ENCODE measurements around the gene JADE1.

JADE1 gene

DNA sequence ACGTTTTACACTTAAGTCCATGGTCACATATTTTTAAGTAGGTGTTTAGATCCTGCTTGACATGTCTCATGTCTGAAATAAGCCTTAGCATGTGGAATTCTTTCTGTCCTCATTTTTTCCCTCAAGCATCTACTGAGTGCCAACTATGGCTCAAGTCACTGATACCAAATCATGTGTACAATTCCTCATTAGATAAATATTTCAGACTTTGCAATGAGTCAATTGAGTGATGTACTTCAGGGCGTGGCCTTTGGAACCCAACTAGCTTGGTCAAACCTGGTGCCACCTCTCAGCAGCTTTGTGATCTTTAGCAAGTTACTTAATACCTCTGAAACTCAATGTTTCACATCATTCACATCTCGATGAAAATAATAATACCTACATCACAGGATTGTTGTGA is 12.6 kb upstream of the JADE1 start:
- no peaks in the 10 kb centered on the region for H3K36me3 Mint-ChIP-seq (ENCODE audit: low read depth)
- no peaks in the 10 kb centered on the region for H3K9me3 Mint-ChIP-seq

DNA sequence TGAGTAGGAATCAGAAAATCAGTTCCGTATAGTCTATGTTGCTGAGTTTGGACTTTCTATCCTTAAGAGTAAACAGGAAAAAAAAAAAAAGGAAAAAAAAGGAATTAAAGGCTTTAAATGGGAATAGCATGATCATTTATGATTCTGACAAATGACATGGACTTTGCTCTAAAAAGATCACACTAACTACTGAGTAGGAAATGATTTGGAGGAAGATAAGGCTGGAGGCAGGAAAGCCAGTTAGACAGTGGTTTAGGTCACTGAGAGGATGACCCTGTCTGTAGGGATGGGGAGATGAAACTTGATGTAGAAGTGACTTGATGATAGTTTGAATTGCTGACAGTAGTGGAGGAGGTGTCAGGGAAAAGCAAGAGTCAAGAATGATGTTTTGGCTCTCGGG is 9.2 kb upstream of the JADE1 start:
- Mint-ChIP-seq H3K9me3 (no peaks in the 10 kb centered on the region), H3K4me1 (ENCODE audit: low read depth) (peaks cover 9% of the 10 kb centered on the region), H3K27ac (no peak overlapping the region), H3K36me3 (ENCODE audit: low read depth) (no peaks in the 10 kb centered on the region), H3K4me3 (no peak overlapping the region), H3K27me3 (ENCODE audit: low read depth) (no peaks in the 10 kb centered on the region)

More for the DNA sequence above, 12.6 kb upstream of the JADE1 start:
- no peaks in the 10 kb centered on the region for H3K4me1 Mint-ChIP-seq (ENCODE audit: low read depth)
- peaks cover 4% of the 10 kb centered on the region for H3K27me3 Mint-ChIP-seq (ENCODE audit: low read depth)
- H3K4me3 Mint-ChIP-seq: no peak overlapping the region
- no peak overlapping the region for H3K27ac Mint-ChIP-seq

DNA sequence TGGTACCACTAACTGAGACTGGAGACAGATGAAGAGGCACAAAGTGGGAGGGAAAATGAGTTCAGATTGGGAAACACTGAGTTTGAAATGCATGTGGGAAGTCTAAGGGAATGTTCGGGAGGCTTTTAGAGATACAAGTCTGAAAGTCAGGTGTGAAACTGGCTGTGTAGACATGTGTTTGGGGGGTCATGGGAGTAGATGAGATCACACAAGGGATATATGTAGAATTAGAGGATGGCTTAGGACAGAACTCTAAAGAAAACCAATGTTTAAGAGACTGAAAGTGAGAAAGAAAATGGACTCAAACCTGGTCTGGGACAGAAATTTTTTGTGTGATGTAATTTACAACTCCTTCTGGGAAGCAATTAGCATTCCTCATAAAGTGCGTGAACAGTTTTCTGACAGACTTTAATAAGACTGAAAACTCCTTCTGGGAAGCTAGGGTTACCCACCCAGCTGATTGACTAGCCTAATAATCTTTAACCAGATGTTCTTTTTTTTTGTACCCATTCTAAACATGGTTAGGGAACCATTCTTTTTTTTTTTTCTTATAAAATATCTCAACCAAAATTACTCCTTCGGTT is 8.7 kb upstream of the JADE1 start:
- no peaks in the 10 kb centered on the region for H3K36me3 Mint-ChIP-seq (ENCODE audit: low read depth)
- H3K27ac Mint-ChIP-seq: no peak overlapping the region
- no peaks in the 10 kb centered on the region for H3K9me3 Mint-ChIP-seq
- H3K27me3 Mint-ChIP-seq (ENCODE audit: low read depth): no peaks in the 10 kb centered on the region
- no peak overlapping the region for H3K4me3 Mint-ChIP-seq
- peaks cover 9% of the 10 kb centered on the region for H3K4me1 Mint-ChIP-seq (ENCODE audit: low read depth)

DNA sequence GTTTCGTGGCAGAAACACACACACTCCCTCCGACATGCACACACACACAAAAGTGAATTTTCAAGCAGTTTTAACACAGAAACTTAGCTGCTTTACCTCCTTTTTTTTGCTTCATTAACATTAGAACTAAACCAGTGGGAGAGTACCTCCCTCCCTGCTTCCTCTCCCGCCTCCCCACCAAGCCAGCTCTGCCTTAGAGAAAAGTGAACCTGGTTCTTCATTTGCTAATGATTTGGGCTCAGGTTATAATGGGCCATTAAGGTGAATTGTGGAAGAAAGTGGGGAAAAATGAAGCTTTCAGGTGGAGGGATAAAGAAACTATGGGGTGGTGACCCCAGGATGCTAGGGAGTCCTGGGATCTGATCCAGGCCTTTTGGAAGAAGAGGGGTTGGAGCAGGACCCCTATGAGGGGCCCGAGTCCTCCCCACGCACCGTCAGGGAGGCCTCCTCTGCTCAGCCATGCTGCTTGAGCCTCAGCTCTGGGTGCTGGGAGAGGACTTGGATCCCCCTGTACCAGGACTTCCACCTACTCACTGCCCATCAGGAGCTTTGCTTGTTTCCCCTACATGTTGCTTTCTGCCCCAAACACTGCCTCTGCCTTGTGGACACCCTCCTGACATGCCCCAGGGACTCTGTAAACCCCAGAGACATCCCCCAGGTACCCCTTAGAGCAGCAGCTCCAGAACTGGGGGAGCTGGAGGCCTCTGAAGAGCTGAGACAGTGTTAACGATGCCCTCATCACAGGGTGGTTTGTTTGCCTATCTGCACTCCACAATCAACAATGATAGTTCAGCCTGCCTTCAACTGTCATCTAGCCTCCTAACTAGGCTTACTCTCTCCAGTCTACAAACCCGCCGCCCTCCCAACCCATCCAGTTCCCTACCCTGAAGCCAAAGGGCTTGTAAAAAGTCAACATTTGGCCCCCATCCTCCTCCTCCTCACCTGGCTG is 6.5 kb upstream of the JADE1 start:
- peak overlapping the region; percentile 6 for H3K4me3 Mint-ChIP-seq

DNA sequence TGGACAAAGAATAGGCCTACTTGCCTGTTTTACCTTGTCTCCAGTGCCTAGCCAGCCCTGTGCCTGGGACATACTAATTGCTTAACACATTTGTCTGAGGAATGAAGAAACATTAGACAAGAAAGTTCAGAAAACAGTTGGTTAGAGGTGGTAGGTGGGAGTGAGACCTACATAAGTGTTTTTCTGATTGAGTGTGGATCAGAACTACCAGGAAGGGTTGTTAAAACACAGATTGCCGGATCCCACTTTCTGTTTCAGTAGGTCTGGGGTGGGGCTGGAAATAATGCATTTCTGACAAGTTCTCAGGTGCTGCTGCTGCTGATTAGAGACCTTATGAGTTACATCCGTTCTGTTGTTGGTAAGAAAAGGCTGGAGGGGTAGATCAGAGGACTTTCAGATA is 5.7 kb upstream of the JADE1 start:
- H3K27ac Mint-ChIP-seq: peak overlapping the region; percentile 27

More for the DNA sequence above, 6.5 kb upstream of the JADE1 start:
- H3K36me3 Mint-ChIP-seq (ENCODE audit: low read depth): no peaks in the 10 kb centered on the region
- no peaks in the 10 kb centered on the region for H3K9me3 Mint-ChIP-seq
- H3K27ac Mint-ChIP-seq: peak overlapping the region; percentile 27
- H3K27me3 Mint-ChIP-seq (ENCODE audit: low read depth): no peaks in the 10 kb centered on the region
- peaks cover 9% of the 10 kb centered on the region for H3K4me1 Mint-ChIP-seq (ENCODE audit: low read depth)

DNA sequence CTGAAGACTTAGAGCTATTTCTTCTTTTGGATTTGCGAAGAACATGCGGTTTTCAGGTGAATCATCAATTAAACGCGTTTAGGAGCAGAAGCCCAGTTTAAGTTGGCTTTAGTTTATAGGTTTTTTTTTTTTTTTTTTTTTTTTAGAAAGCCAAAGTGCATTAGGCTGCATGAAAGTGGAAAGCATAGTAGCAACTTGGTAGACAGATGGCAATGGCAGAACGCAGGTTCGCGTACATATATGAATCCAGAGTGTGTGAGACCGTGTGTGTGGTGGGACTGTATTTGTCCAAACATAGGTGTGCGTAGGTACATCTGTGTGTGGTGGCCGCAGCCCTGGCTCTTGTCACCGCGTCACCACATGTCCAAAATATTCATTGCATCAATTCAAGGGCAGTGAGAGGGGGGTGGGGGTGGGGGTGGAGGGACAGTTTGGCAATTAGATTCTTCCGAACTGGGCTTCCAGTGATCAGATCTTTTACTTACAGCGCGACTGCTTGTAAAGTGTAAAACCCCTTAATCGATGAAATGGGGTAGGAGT is 901 bp downstream of the JADE1 start:
- Mint-ChIP-seq H3K9me3 (no peaks in the 10 kb centered on the region), H3K36me3 (ENCODE audit: low read depth) (peaks cover 2% of the 10 kb centered on the region), H3K4me1 (ENCODE audit: low read depth) (peaks cover 23% of the 10 kb centered on the region), H3K27me3 (ENCODE audit: low read depth) (no peaks in the 10 kb centered on the region), H3K4me3 (peak overlapping the region; percentile 100), H3K27ac (peak overlapping the region; percentile 100)

More for the DNA sequence above, 5.7 kb upstream of the JADE1 start:
- peaks cover 9% of the 10 kb centered on the region for H3K4me1 Mint-ChIP-seq (ENCODE audit: low read depth)
- H3K9me3 Mint-ChIP-seq: no peaks in the 10 kb centered on the region
- no peaks in the 10 kb centered on the region for H3K27me3 Mint-ChIP-seq (ENCODE audit: low read depth)
- peak overlapping the region; percentile 6 for H3K4me3 Mint-ChIP-seq
- no peaks in the 10 kb centered on the region for H3K36me3 Mint-ChIP-seq (ENCODE audit: low read depth)

DNA sequence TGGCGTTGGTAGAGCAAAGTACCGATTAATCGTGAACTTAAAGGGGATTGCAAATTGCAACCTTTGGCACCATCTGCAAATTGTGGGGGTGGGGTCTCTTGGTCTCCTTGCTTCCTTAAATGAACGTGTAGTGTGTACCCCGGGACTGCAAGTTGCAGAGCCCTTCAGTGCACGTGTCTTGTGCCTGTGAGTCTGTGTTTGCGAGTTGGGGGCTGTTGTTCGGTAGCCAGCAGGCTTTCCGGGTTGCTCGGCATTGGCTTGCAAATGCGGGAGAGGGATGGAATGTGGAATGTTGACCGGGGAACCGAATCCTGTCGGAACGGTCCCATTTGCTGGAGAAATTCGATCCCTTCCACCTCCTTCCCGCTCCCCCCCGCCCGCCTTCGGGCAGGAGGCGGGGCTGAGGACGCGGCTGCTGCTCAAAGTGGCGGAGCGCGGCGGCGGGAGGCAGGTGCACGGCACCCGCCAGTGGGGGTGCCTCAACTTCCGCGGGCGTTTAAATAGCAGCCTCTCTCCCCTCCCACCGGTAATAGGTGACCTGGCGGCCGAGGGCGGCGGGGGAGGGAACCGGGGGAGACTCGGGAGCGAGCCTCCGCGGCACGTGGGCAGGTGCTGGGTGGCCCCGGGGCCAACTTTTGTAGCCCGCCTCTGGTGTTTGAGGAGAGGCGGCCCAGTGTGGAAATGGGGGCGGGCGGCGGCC is 1.5 kb downstream of the JADE1 start:
- H3K36me3 Mint-ChIP-seq (ENCODE audit: low read depth): peaks cover 2% of the 10 kb centered on the region
- H3K4me1 Mint-ChIP-seq (ENCODE audit: low read depth): peaks cover 27% of the 10 kb centered on the region
- peak overlapping the region; percentile 100 for H3K4me3 Mint-ChIP-seq
- H3K27ac Mint-ChIP-seq: peak overlapping the region; percentile 100
- no peaks in the 10 kb centered on the region for H3K9me3 Mint-ChIP-seq
- no peaks in the 10 kb centered on the region for H3K27me3 Mint-ChIP-seq (ENCODE audit: low read depth)

DNA sequence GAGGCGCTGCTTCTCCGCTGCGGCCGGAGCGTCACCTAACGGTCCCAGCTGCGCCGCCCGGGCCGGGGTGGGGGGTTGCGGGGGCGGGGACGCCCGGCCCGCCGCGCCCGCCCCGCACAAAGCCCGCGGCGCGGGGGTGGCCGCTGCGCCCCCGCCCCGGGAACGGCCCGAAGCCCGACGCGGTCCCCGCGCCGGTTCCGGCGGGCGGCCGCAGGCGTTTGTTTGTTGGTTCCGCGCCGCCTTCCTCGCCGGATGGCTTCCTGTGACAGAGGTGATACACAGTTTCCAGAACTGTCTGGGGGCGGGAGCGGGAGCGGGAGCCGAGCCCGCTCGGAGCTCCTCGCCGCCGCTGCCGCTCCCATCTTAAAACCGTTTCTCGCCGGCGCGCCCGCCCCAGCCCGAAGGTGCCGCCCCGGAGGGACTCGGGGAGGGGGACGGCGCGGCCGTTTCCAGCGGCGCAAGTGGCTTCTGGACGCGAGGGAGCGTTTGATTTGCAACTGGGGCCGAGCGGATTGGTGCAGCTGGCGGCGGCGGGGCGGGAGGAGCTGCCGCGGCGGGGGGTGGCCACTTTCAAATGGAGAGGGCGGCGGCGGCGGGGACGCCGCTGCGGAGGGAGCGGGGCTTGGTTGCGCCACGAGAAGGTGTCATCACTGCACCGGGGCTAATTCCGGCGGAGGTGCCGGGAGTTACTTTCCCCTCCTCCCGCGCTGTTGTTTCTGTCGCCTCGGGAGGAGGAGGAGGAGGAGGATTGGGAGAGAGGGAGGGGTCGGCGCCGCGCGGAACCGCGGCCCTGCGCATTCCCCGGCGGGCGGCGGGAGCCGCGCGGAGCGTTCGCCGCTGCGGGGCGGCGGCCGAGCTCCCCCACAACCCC is 2.3 kb downstream of the JADE1 start:
- no peaks in the 10 kb centered on the region for H3K27me3 Mint-ChIP-seq (ENCODE audit: low read depth)
- peaks cover 2% of the 10 kb centered on the region for H3K36me3 Mint-ChIP-seq (ENCODE audit: low read depth)
- H3K27ac Mint-ChIP-seq: peak overlapping the region; percentile 82
- no peaks in the 10 kb centered on the region for H3K9me3 Mint-ChIP-seq
- peaks cover 27% of the 10 kb centered on the region for H3K4me1 Mint-ChIP-seq (ENCODE audit: low read depth)
- peak overlapping the region; percentile 100 for H3K4me3 Mint-ChIP-seq

DNA sequence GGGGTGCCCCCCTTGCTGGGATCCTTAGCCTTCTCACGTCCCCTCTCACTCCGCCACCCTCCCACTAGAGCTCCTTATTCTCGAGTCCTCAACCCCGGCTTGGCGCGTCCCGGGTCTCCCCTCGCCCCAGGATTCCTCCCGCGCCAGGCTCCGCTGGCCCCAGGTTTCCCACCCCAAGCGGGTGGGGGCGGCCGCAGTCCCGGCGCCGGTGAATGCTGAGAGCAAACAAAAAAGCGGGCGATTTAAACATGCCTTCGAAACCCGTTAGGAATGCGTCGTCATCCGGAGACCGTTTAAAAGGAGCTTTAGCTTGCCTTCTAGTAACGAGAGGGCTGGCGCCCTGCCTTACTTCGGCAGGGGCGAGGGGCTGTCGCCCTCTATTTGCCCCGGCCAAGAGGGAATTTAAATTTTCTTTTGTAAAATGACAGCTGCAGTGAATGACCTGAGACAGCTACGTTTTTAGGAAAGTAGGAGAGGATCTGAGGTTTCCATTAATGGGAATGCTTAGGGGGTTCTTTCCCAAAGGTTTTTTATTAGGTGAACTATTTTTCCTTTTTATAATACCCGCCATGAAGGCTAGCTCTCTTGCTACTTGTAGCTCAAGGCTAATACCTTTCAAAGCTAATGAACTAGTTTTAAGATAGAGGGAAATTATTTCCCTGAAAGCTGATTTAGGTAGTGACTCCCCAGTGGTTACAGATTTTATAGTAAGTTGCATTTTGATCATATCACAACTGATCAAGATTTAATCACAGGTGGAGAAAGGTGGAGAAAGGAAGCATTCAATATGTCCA is 3.1 kb downstream of the JADE1 start:
- Mint-ChIP-seq H3K27me3 (ENCODE audit: low read depth) (no peaks in the 10 kb centered on the region), H3K36me3 (ENCODE audit: low read depth) (peaks cover 2% of the 10 kb centered on the region), H3K4me1 (ENCODE audit: low read depth) (peaks cover 27% of the 10 kb centered on the region), H3K9me3 (no peaks in the 10 kb centered on the region), H3K4me3 (peak overlapping the region; percentile 69), H3K27ac (peak overlapping the region; percentile 65)

DNA sequence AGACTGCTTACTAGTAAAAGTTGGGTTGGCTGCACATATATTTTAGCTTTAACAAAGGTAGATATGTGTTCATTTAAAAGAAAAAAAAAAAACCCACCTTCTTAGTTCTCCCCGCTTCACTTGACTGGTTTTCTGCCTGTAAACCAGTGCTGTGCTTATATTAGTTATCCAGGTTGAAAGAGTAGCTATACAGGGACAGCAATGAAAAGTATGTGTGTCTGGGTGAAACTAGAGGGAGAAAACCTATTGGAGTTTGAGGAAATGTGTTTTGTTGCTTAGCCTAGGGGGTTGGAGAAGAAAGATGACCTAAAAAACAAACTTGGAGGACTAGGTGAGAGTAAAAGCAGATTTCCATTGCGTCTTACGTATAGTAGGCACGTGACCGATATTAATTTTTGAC is 4.5 kb downstream of the JADE1 start:
- peaks cover 32% of the 10 kb centered on the region for H3K4me1 Mint-ChIP-seq (ENCODE audit: low read depth)
- peak overlapping the region; percentile 52 for H3K27ac Mint-ChIP-seq
- no peaks in the 10 kb centered on the region for H3K9me3 Mint-ChIP-seq
- H3K36me3 Mint-ChIP-seq (ENCODE audit: low read depth): peaks cover 2% of the 10 kb centered on the region
- peak overlapping the region; percentile 34 for H3K4me3 Mint-ChIP-seq
- no peaks in the 10 kb centered on the region for H3K27me3 Mint-ChIP-seq (ENCODE audit: low read depth)

DNA sequence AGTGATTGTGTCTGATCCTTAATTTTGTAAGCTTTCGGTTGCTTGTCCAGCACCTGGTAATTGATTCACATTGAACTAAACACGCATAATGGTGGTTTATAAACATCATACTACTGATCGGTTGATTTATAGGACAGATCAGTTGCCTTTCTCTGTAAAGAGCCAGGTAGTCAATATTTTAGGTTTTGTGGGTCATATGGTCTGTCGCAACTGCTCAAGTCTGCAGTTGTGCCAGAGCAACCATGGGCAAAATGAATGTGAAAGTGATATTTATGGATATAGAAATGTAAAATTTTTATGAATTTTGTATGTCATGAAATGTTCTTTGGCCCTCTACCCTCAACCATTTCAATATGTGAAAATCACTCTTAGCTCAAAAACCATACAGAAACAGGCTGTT is 8.9 kb downstream of the JADE1 start:
- H3K27me3 Mint-ChIP-seq (ENCODE audit: low read depth): no peaks in the 10 kb centered on the region
- H3K36me3 Mint-ChIP-seq (ENCODE audit: low read depth): peaks cover 4% of the 10 kb centered on the region
- no peak overlapping the region for H3K4me3 Mint-ChIP-seq
- H3K27ac Mint-ChIP-seq: no peak overlapping the region
- no peaks in the 10 kb centered on the region for H3K9me3 Mint-ChIP-seq
- peaks cover 29% of the 10 kb centered on the region for H3K4me1 Mint-ChIP-seq (ENCODE audit: low read depth)

DNA sequence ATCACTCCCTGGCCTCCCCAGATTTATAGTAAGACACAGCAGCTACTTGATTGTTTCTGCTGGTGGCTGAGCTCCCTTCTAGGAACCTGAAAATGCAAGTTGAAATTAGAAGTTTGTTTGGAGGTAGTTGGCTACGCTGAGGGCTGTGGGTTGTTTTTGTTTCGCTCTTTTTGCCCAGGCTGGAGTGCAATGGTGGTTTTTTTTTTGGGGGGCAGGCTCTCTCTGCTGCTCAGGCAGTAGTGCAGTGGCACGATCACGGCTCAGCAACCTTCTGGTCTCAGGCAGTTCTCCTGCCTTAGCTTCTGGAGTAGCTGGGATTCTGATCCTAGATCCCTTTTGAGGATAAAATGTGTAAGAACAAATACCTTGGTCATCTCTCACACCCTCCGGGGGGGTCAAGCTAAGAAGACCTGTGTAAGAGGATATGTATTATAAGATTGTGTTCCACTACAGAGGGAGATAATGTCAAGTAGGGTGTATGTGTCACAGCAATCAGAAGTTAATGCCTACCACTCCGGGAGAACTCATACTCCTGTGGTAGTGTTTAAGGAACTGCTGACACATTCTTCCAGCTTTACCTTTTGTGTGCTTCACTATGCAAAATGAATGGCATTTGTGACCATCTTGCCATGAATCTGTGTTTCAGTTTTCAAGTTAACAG is 9.7 kb downstream of the JADE1 start:
- Mint-ChIP-seq H3K36me3 (ENCODE audit: low read depth) (peaks cover 4% of the 10 kb centered on the region), H3K27ac (no peak overlapping the region), H3K9me3 (no peaks in the 10 kb centered on the region), H3K4me3 (no peak overlapping the region), H3K4me1 (ENCODE audit: low read depth) (peaks cover 23% of the 10 kb centered on the region), H3K27me3 (ENCODE audit: low read depth) (no peaks in the 10 kb centered on the region)

DNA sequence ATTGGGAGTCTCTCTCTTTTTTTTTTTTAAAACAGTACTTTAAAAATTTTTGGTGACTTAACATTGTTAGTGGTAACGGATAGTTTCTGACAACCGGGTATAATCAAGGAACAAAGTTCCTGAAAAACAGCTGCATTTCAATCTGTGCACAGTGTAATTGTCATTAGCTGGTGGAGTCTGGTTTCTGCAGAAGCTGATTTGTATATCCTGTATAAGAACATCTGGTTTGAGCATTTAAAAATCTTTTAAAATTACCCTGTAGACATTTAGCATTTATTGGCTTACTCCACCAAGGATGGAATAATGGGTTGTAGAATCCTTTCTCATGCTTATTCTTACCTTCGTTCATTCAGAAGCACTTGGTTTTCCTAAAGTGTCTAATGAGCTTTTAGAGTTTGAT is 11.2 kb downstream of the JADE1 start:
- Mint-ChIP-seq H3K4me1 (ENCODE audit: low read depth) (peaks cover 28% of the 10 kb centered on the region), H3K9me3 (no peaks in the 10 kb centered on the region), H3K27me3 (ENCODE audit: low read depth) (no peaks in the 10 kb centered on the region), H3K4me3 (no peak overlapping the region), H3K27ac (no peak overlapping the region), H3K36me3 (ENCODE audit: low read depth) (peaks cover 4% of the 10 kb centered on the region)
